Prostate gland (tissue), 2 donors: ENCODE measurements around the gene VPS13C.

Source experiments
- POLR2A ChIP-seq: fragments of 450-650 bp; IDR thresholded peaks from one replicate; pipeline ENCODE4 v1.6.1; 2016; ENCODE audit warnings: antibody characterized with exemption, mild to moderate bottlenecking
- POLR2AphosphoS5 ChIP-seq: sonication (generic); formaldehyde crosslinking; IDR thresholded peaks from one replicate; pipeline ENCODE4 v1.6.1; 2017; ENCODE audit warnings: antibody characterized with exemption
- TF ChIP-seq, protein P1 (sequence below), 4 experiments: fragments of 200-600 bp in 2 of 4; fragments of 450-650 bp in 2 of 4; sonication (generic) in 2 of 4; IDR thresholded peaks; 1 replicate in 3 of 4; 2 replicates in 1 of 4; pipeline ENCODE4 v1.5.1; 2016 to 2019; ENCODE audit warnings: antibody characterized with exemption in 4 of 4, mild to moderate bottlenecking in 2 of 4, moderate library complexity in 2 of 4

DNA sequence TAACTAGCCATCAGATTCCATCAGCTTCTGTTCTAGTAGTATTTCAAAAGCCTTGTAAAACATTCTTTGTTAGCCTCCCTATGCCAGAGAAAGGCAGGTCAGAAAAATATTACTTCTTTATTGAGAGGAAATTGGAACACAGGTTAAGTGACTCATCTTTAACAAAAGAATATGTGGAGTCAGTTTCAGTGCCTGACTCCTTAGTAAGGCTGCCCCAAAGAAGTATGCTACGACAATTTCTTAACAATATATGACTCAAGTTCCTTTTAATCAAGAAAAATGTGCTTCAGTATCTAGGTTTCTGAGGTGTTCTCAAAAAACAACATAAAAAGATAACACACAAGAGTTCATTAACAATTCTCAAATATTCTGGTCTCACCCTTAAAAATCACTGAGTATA lies 139.2 kb downstream of the VPS13C start:
- TF ChIP-seq, protein P1, sequence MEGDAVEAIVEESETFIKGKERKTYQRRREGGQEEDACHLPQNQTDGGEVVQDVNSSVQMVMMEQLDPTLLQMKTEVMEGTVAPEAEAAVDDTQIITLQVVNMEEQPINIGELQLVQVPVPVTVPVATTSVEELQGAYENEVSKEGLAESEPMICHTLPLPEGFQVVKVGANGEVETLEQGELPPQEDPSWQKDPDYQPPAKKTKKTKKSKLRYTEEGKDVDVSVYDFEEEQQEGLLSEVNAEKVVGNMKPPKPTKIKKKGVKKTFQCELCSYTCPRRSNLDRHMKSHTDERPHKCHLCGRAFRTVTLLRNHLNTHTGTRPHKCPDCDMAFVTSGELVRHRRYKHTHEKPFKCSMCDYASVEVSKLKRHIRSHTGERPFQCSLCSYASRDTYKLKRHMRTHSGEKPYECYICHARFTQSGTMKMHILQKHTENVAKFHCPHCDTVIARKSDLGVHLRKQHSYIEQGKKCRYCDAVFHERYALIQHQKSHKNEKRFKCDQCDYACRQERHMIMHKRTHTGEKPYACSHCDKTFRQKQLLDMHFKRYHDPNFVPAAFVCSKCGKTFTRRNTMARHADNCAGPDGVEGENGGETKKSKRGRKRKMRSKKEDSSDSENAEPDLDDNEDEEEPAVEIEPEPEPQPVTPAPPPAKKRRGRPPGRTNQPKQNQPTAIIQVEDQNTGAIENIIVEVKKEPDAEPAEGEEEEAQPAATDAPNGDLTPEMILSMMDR (IDR thresholded peaks at IDR 0.05) = no peak
- TF ChIP-seq POLR2AphosphoS5 (no peak), POLR2A (no peak)
